ENCODE data around the gene MROH7. TPM values are rescaled to one million over a fixed set of nuclear protein-coding genes. Genes with fewer than 3 reads are reported as not detected.

Gene MROH7
- total and polyA plus RNA-seq, 4 donors: 0.07 to 2.8 (median 0.58) TPM

GRCh38 chr1:54602554-54602953, 39.0 kb upstream of the MROH7 start:
- Histone ChIP-seq H3K4me3 (ENCODE audit: low read depth in 1 of 3, low read length in 3 of 3) (no peak overlapping the region), H3K9ac (ENCODE audit: low read depth in 1 of 2, low read length in 2 of 2) (no peak overlapping the region), H3K27ac (ENCODE audit: low read depth in 1 of 2, low read length in 2 of 2) (no peak overlapping the region), H3K27me3 (ENCODE audit: control insufficient read depth in 4 of 4, insufficient read depth in 4 of 4, low read length in 3 of 4) (no peaks in the 10 kb centered on the region), H3K4me1 (ENCODE audit: control insufficient read depth in 4 of 4, insufficient read depth in 4 of 4, low read length in 3 of 4) (no peaks in the 10 kb centered on the region), H3K36me3 (ENCODE audit: control insufficient read depth in 4 of 4, insufficient read depth in 3 of 4, low read depth in 1 of 4, low read length in 3 of 4) (no peaks in the 10 kb centered on the region), H3K9me3 (ENCODE audit: control insufficient read depth in 4 of 4, low read length in 3 of 4) (no peaks in the 10 kb centered on the region)
- WGBS: 94% methylated on average over 18 of the region's 18 CpGs
- DNase-seq (ENCODE audit: low spot score): no peak
- TF ChIP-seq TAF1 (conservative IDR thresholded peaks at IDR 0.05): no peak
- TF ChIP-seq HNF4A (conservative IDR thresholded peaks at IDR 0.05): no peak
- no peak for TF ChIP-seq FOXA1 (IDR thresholded peaks at IDR 0.05)
- no peak for TF ChIP-seq HNF4G (IDR thresholded peaks at IDR 0.05)
- no peak for TF ChIP-seq RXRA (IDR thresholded peaks at IDR 0.05)
- no peak for TF ChIP-seq JUND (IDR thresholded peaks at IDR 0.05)
- no peak for TF ChIP-seq SP1 (IDR thresholded peaks at IDR 0.05)
- TF ChIP-seq, protein P1, sequence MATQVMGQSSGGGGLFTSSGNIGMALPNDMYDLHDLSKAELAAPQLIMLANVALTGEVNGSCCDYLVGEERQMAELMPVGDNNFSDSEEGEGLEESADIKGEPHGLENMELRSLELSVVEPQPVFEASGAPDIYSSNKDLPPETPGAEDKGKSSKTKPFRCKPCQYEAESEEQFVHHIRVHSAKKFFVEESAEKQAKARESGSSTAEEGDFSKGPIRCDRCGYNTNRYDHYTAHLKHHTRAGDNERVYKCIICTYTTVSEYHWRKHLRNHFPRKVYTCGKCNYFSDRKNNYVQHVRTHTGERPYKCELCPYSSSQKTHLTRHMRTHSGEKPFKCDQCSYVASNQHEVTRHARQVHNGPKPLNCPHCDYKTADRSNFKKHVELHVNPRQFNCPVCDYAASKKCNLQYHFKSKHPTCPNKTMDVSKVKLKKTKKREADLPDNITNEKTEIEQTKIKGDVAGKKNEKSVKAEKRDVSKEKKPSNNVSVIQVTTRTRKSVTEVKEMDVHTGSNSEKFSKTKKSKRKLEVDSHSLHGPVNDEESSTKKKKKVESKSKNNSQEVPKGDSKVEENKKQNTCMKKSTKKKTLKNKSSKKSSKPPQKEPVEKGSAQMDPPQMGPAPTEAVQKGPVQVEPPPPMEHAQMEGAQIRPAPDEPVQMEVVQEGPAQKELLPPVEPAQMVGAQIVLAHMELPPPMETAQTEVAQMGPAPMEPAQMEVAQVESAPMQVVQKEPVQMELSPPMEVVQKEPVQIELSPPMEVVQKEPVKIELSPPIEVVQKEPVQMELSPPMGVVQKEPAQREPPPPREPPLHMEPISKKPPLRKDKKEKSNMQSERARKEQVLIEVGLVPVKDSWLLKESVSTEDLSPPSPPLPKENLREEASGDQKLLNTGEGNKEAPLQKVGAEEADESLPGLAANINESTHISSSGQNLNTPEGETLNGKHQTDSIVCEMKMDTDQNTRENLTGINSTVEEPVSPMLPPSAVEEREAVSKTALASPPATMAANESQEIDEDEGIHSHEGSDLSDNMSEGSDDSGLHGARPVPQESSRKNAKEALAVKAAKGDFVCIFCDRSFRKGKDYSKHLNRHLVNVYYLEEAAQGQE (IDR thresholded peaks at IDR 0.05): no peak
- no peak for TF ChIP-seq GABPA (IDR thresholded peaks at IDR 0.05 in 1 of 2, conservative IDR thresholded peaks at IDR 0.05 in 1 of 2)
- TF ChIP-seq EGR1 (IDR thresholded peaks at IDR 0.05; ENCODE audit: low read depth in 2 of 2): no peak
- TF ChIP-seq, protein P2, sequence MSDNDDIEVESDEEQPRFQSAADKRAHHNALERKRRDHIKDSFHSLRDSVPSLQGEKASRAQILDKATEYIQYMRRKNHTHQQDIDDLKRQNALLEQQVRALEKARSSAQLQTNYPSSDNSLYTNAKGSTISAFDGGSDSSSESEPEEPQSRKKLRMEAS (IDR thresholded peaks at IDR 0.05): no peak
- no peak for TF ChIP-seq ATF3 (IDR thresholded peaks at IDR 0.05)
- no peak for TF ChIP-seq ZBTB33 (IDR thresholded peaks at IDR 0.05)

GRCh38 chr1:54603241-54603640, 38.3 kb upstream of the MROH7 start:
- TF ChIP-seq FOXA1 (IDR thresholded peaks at IDR 0.05): no peak
- WGBS: 95% methylated on average over 6 of the region's 6 CpGs
- no peaks in the 10 kb centered on the region for H3K36me3 ChIP-seq (ENCODE audit: control insufficient read depth in 4 of 4, insufficient read depth in 3 of 4, low read depth in 1 of 4, low read length in 3 of 4)
- no peaks in the 10 kb centered on the region for H3K4me1 ChIP-seq (ENCODE audit: control insufficient read depth in 4 of 4, insufficient read depth in 4 of 4, low read length in 3 of 4)
- no peak for DNase-seq (ENCODE audit: low spot score)
- no peak overlapping the region for H3K4me3 ChIP-seq (ENCODE audit: low read depth in 1 of 3, low read length in 3 of 3)
- H3K27ac ChIP-seq (ENCODE audit: low read depth in 1 of 2, low read length in 2 of 2): no peak overlapping the region
- no peaks in the 10 kb centered on the region for H3K9me3 ChIP-seq (ENCODE audit: control insufficient read depth in 4 of 4, low read length in 3 of 4)
- H3K9ac ChIP-seq (ENCODE audit: low read depth in 1 of 2, low read length in 2 of 2): no peak overlapping the region
- no peaks in the 10 kb centered on the region for H3K27me3 ChIP-seq (ENCODE audit: control insufficient read depth in 4 of 4, insufficient read depth in 4 of 4, low read length in 3 of 4)

DNA sequence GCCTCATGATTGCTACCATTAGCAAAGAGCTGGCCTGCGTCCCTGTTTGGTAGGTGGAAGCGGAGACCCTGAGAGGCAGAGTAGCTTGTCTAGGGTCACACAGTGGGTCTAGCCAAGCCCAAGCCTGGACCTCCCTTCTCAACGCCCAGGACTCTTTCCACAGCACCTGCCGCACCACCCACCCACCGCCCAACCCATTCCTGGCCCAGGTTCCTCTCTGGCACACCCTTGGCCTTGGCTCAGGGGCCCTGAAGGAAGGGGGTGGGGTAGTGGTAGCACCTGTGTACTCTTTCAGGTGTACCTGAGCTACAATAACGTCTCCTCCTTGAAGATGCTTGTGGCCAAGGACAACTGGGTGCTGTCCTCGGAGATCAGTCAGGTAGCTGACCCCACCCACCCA, 37.5 kb upstream of the MROH7 start:
- H3K9me3 ChIP-seq (ENCODE audit: control insufficient read depth in 4 of 4, low read length in 3 of 4): no peaks in the 10 kb centered on the region
- H3K27ac ChIP-seq (ENCODE audit: low read depth in 1 of 2, low read length in 2 of 2): no peak overlapping the region
- 90% methylated on average over 7 of the region's 7 CpGs for WGBS
- H3K4me3 ChIP-seq (ENCODE audit: low read depth in 1 of 3, low read length in 3 of 3): no peak overlapping the region
- no peak for DNase-seq (ENCODE audit: low spot score)
- H3K4me1 ChIP-seq (ENCODE audit: control insufficient read depth in 4 of 4, insufficient read depth in 4 of 4, low read length in 3 of 4): no peaks in the 10 kb centered on the region
- no peak overlapping the region for H3K9ac ChIP-seq (ENCODE audit: low read depth in 1 of 2, low read length in 2 of 2)
- no peaks in the 10 kb centered on the region for H3K27me3 ChIP-seq (ENCODE audit: control insufficient read depth in 4 of 4, insufficient read depth in 4 of 4, low read length in 3 of 4)
- H3K36me3 ChIP-seq (ENCODE audit: control insufficient read depth in 4 of 4, insufficient read depth in 3 of 4, low read depth in 1 of 4, low read length in 3 of 4): peaks cover 0 to under 1% (median 0%) of the 10 kb centered on the region in 4 donors
- TF ChIP-seq FOXA1 (IDR thresholded peaks at IDR 0.05) (no peak), SP1 (IDR thresholded peaks at IDR 0.05) (no peak), YY1 (IDR thresholded peaks at IDR 0.05) (no peak), NR2F2 (IDR thresholded peaks at IDR 0.05) (no peak), GABPA (IDR thresholded peaks at IDR 0.05 in 1 of 2, conservative IDR thresholded peaks at IDR 0.05 in 1 of 2) (no peak), JUND (IDR thresholded peaks at IDR 0.05) (no peak), HNF4A (conservative IDR thresholded peaks at IDR 0.05) (no peak), FOXA2 (IDR thresholded peaks at IDR 0.05) (no peak), HNF4G (IDR thresholded peaks at IDR 0.05) (no peak), EGR1 (IDR thresholded peaks at IDR 0.05; ENCODE audit: low read depth in 2 of 2) (no peak)
- TF ChIP-seq, protein P3, sequence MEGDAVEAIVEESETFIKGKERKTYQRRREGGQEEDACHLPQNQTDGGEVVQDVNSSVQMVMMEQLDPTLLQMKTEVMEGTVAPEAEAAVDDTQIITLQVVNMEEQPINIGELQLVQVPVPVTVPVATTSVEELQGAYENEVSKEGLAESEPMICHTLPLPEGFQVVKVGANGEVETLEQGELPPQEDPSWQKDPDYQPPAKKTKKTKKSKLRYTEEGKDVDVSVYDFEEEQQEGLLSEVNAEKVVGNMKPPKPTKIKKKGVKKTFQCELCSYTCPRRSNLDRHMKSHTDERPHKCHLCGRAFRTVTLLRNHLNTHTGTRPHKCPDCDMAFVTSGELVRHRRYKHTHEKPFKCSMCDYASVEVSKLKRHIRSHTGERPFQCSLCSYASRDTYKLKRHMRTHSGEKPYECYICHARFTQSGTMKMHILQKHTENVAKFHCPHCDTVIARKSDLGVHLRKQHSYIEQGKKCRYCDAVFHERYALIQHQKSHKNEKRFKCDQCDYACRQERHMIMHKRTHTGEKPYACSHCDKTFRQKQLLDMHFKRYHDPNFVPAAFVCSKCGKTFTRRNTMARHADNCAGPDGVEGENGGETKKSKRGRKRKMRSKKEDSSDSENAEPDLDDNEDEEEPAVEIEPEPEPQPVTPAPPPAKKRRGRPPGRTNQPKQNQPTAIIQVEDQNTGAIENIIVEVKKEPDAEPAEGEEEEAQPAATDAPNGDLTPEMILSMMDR (IDR thresholded peaks at IDR 0.05; ENCODE audit: low read depth, low read length, missing input control): no peak
- TF ChIP-seq, protein P1 (IDR thresholded peaks at IDR 0.05): no peak

Data from liver (tissue), 9 donors.